OCI-LY7 (cell line): ENCODE results near the gene RALB. TPM values are rescaled to one million over a fixed set of nuclear protein-coding genes. Genes with fewer than 3 reads are reported as not detected.

Experiments
- BruUV-seq: library from RNA; stranded (reverse); fragments of 400-500 nt; replicated peaks from 2 replicates; lab custom pipeline; 2021; lab: Mats Ljungman, UMichigan
- CTCF ChIA-PET: fragments of 300-600 bp; sonication (Branson Sonifier 250); formaldehyde crosslinking; loops from one replicate; lab custom pipeline; 2022; ENCODE audit warnings: antibody characterized with exemption; ENCODE audit not compliant: unreplicated experiment; lab: Charles Lee
- POLR2A ChIA-PET: fragments of 300-600 bp; sonication (Branson Sonifier 250); formaldehyde crosslinking; loops from one replicate; lab custom pipeline; 2022; ENCODE audit warnings: antibody characterized with exemption; lab: Charles Lee
- DNase-seq: peaks from one replicate; pipeline ENCODE4 v3.0.0-alpha.2; 2015; ENCODE audit warnings: low spot score
- H2AFZ ChIP-seq: fragments of 200-600 bp; sonication (generic), shearing (Covaris generic); 2 replicates; pipeline ENCODE4 v1.6.1; 2014; ENCODE audit warnings: mild to moderate bottlenecking, antibody characterized with exemption, low read length, moderate library complexity
- H3K27ac ChIP-seq: fragments of 200-600 bp; sonication (generic); 2 replicates; pipeline ENCODE4 v1.5.1; 2014; ENCODE audit warnings: mixed run types, low read depth, mild to moderate bottlenecking, moderate library complexity, low read length, inconsistent platforms; ENCODE audit not compliant: poor library complexity, severe bottlenecking
- H3K36me3 ChIP-seq: fragments of 200-600 bp; sonication (generic); 2 replicates; pipeline ENCODE4 v1.6.1; 2014; ENCODE audit warnings: mild to moderate bottlenecking, antibody characterized with exemption, low read length, moderate library complexity, mixed read lengths; ENCODE audit not compliant: insufficient read depth
- H3K4me1 ChIP-seq: fragments of 200-600 bp; sonication (generic); 2 replicates; pipeline ENCODE4 v1.5.1; 2014; ENCODE audit warnings: mild to moderate bottlenecking, low read length; ENCODE audit not compliant: insufficient read depth, poor library complexity, severe bottlenecking
- H3K4me2 ChIP-seq: fragments of 200-600 bp; sonication (generic); 2 replicates; pipeline ENCODE4 v1.6.1; 2014; ENCODE audit warnings: mild to moderate bottlenecking, low read length
- H3K4me3 ChIP-seq: fragments of 200-600 bp; sonication (generic); 2 replicates; pipeline ENCODE4 v1.5.1; 2014; ENCODE audit warnings: mild to moderate bottlenecking, low read depth, low read length; ENCODE audit not compliant: poor library complexity, severe bottlenecking
- H3K79me2 ChIP-seq: fragments of 200-600 bp; sonication (generic); 2 replicates; pipeline ENCODE4 v1.6.1; 2016; ENCODE audit warnings: low read depth, mild to moderate bottlenecking, low read length, moderate library complexity, mixed read lengths; ENCODE audit not compliant: insufficient read depth
- H3K9me2 ChIP-seq: fragments of 200-600 bp; sonication (generic); 2 replicates; pipeline ENCODE4 v1.6.1; 2016; ENCODE audit warnings: mild to moderate bottlenecking, low read length, mixed read lengths; ENCODE audit not compliant: insufficient read depth
- H3K9me3 ChIP-seq: fragments of 200-600 bp; sonication (generic); 2 replicates; pipeline ENCODE4 v1.6.1; 2014; ENCODE audit warnings: mild to moderate bottlenecking, mixed run types, low read length, mixed read lengths
- H4K20me1 ChIP-seq: fragments of 200-600 bp; sonication (generic); 2 replicates; pipeline ENCODE4 v1.6.1; 2014; ENCODE audit warnings: mild to moderate bottlenecking, antibody characterized with exemption, low read length, moderate library complexity, mixed read lengths; ENCODE audit not compliant: insufficient read depth
- EZH2phosphoT487 ChIP-seq: fragments of 200-600 bp; sonication (generic); IDR thresholded peaks from 2 replicates; pipeline ENCODE4 v1.6.1; 2018; ENCODE audit warnings: low read depth, borderline replicate concordance, mild to moderate bottlenecking, mixed run types, antibody characterized with exemption, low read length, moderate library complexity, mixed read lengths
- intact Hi-C: fragments of 100-400 bp; cut with micrococcal nuclease; formaldehyde crosslinking; loops from one replicate; pipeline ENCODE4 v1.10.0; 2022; ENCODE audit not compliant: unreplicated experiment
- total RNA-seq, 2 experiments: library from RNA; depleted of rRNA in 1 of 2; stranded (reverse); fragments of >200 nt in 1 of 2; shearing (Covaris generic) in 1 of 2; gene quantifications; 2 replicates each; pipeline ENCODE4 v1.2.3, GENCODE V29; 2014 to 2022
- TF ChIP-seq, protein P1 (sequence below): fragments of 200-600 bp; sonication (generic); conservative IDR thresholded peaks from 2 replicates; pipeline ENCODE4 v1.5.1; 2014; ENCODE audit warnings: mild to moderate bottlenecking, antibody characterized with exemption, low read length, moderate library complexity, mixed read lengths

RALB gene
- total RNA-seq, 2 experiments from 2014 or later, result 16.2 to 23.6 TPM

DNA sequence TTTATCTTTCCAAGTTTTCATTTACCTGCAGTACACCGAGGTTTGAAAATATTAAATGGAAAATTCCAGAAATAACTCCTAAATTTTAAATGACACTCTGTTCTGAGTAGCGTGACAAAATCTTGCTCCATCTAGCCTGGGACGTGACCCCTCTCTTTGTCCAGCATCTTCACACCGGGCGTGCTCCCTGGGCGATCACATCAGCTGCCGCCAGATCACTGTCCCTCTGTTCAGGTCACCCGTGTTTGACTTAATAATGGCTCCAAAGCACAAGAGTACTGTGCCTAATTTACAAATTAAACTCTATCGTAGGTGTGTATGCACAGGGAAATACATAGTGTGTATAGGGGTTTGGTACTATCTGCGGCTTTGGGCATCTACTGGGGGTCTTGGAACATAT lies 23.3 kb upstream of the RALB start:
- DNase-seq, result no peak
- TF ChIP-seq, protein P1, sequence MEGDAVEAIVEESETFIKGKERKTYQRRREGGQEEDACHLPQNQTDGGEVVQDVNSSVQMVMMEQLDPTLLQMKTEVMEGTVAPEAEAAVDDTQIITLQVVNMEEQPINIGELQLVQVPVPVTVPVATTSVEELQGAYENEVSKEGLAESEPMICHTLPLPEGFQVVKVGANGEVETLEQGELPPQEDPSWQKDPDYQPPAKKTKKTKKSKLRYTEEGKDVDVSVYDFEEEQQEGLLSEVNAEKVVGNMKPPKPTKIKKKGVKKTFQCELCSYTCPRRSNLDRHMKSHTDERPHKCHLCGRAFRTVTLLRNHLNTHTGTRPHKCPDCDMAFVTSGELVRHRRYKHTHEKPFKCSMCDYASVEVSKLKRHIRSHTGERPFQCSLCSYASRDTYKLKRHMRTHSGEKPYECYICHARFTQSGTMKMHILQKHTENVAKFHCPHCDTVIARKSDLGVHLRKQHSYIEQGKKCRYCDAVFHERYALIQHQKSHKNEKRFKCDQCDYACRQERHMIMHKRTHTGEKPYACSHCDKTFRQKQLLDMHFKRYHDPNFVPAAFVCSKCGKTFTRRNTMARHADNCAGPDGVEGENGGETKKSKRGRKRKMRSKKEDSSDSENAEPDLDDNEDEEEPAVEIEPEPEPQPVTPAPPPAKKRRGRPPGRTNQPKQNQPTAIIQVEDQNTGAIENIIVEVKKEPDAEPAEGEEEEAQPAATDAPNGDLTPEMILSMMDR, result no peak
- TF ChIP-seq EZH2phosphoT487, result no peak
- Histone ChIP-seq H2AFZ (peak overlapping the region; percentile 42; the same call in 1 of the 2 replicates), H3K9me2 (no peaks in the 10 kb centered on the region), H3K9me3 (no peaks in the 10 kb centered on the region), H4K20me1 (no peaks in the 10 kb centered on the region), H3K4me1 (peaks cover 57% of the 10 kb centered on the region), H3K79me2 (no peaks in the 10 kb centered on the region), H3K4me3 (no peak overlapping the region), H3K27ac (no peak overlapping the region), H3K4me2 (peak overlapping the region; percentile 85), H3K36me3 (no peaks in the 10 kb centered on the region)
- CTCF ChIA-PET, result no interaction called here
- POLR2A ChIA-PET, result interaction anchor here (0.6 to 1.2 kb wide), 5 partner anchors 63 to 1585 kb away, joined by 3 read pairs; no protein-coding TSS in a partner anchor
- no TSS peak for BruUV-seq
- intact Hi-C loops, result no loop called here

DNA sequence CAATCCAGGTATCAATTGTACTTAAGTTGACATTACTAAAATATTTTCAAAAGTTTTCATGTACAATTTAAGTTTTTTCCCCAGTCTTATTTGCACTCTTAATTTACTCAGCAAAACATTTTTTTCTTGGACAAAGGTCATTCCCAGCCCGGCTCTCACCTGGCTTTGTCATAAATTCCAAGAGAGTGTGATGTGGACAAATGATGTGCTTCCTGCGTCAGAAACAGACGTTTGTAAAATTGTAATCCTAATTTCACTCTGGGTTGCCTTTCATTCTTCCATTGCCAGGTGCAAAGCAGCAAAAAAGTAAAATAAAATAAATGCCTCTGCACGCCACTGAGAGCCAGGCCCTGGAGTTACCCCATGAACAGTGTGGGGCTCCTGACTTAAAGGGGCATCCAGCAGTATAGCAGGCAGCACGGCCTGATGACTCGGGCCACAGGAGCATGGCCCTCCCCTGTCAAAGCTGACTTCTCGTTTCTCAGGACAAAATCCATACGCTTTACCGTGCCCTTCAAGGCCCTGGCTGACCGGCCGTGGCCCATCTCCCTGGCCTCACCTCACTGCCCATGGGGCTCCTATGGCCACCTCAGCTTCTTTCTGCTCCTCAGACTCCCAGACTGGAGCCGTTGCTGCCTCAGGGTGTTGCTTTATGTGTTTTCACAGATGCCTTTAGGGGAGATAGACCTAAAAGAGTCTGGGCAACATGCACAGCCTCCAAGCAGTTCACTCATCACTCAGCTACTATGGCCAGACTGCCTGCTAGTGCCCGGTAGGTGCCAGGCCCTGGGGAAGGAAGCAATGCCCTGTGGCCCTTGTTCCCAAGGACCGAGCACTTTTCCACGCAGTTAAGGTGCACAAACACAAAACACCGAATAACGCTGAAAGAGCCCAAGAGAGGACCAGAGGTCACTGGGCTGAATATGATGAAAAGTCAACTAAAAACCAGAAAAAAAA lies 21.9 kb upstream of the RALB start:
- TF ChIP-seq EZH2phosphoT487, result no peak
- TF ChIP-seq, protein P1, result no peak
- H3K4me2 ChIP-seq, result peak overlapping the region; percentile 85
- H3K27ac ChIP-seq, result no peak overlapping the region
- intact Hi-C loops, result loop anchor here (1.0 kb wide), 1 partner anchor 80 kb away; no protein-coding TSS in a partner anchor
- no peaks in the 10 kb centered on the region for H4K20me1 ChIP-seq
- peaks cover 53% of the 10 kb centered on the region for H3K4me1 ChIP-seq
- no TSS peak for BruUV-seq
- H3K9me2 ChIP-seq, result no peaks in the 10 kb centered on the region
- CTCF ChIA-PET, result no interaction called here
- peak overlapping the region; percentile 53; the same call in 1 of the 2 replicates for H2AFZ ChIP-seq
- no peaks in the 10 kb centered on the region for H3K36me3 ChIP-seq
- POLR2A ChIA-PET, result interaction anchor here (0.6 to 2.5 kb wide), 9 partner anchors 8 to 183 kb away, joined by 3 to 8 read pairs (median 3); partner anchors contain the start of genes RALB and TMEM185B
- no peaks in the 10 kb centered on the region for H3K9me3 ChIP-seq
- DNase-seq, result peak; percentile 24
- H3K4me3 ChIP-seq, result peak overlapping the region; percentile 64
- H3K79me2 ChIP-seq, result no peaks in the 10 kb centered on the region
